HG02943 (cell line): ENCODE data around the gene MRPL16.
"Not testable (repeated sequence)": the region's sequence is repeated elsewhere in the genome, so short reads cannot be mapped to it uniquely, and the experiment has no call there.

ENCODE experiments used
- ATAC-seq: cut with Tn5 transposase; IDR thresholded peaks from one replicate; pipeline ENCODE4 v1.9.1; 2021; ENCODE audit warnings: mild to moderate bottlenecking, low read depth, moderate library complexity; ENCODE audit not compliant: unreplicated experiment

The MRPL16 gene

GRCh38 chr11:59810189-59810910 is at the start of gene MRPL16:
Gene MRPL16 (minus strand): TSS chr11:59810778. CDS start chr11:59810658, 120 bp downstream.
- peak; percentile 99 for ATAC-seq

GRCh38 chr11:59859673-59860072 is 49.1 kb upstream of the MRPL16 start:
- ATAC-seq, result no peak

DNA sequence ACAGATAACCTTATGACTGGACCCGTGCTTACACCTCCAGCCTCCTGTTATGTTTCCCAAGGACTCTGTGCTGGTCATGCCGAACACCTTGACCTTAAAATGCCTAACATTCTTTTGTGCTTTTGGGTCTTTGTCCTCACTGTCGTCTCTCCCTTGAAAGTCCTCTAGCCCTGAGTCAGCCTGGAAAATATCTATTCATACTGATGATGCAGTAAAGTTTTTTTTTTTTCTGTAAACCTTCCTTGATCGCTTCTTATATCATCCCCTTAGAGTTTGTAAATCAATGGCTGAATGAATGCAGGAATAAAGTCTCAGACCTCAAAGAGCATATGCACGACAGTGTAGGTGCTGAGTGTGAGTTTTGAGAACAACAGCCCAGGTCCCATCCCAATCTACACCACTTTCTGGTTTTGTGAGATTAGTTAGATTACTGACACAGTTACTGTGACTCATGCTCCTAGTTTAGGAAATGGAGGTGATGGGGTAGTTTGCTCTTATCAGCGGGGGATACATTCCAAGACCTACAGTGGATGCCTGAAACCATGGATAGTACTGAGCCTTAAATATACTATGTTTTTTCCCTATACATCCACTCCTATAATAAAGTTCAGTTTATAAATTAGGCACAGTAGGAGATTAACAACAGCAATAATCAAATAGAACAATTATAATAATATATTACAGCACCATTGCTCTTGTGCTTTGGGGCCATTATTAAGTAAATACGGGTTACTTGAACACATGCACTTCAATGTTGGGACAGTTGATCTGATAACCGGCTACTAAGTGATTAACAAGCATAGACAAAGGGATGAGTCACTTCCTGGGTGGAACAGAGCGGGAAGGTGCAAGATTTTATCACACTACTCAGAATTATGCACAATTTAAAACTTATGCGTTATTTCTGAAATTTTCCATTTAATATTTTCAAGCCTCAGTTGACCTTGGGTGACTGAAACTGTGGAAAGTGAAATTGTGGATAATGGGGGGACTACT is 47.2 kb upstream of the MRPL16 start:
- no peak for ATAC-seq

- no peak for ATAC-seq
Observed at GRCh38 chr11:59854871-59855270, 44.3 kb upstream of the MRPL16 start.

- not testable (repeated sequence) for ATAC-seq
Observed at GRCh38 chr11:59851416-59851815, 40.8 kb upstream of the MRPL16 start.

GRCh38 chr11:59849551-59849950 is 39.0 kb upstream of the MRPL16 start:
- not testable (repeated sequence) for ATAC-seq

GRCh38 chr11:59849129-59849528 is 38.6 kb upstream of the MRPL16 start:
- no peak for ATAC-seq

- ATAC-seq, result not testable (repeated sequence)
Observed at GRCh38 chr11:59848439-59848838, 37.9 kb upstream of the MRPL16 start.

DNA sequence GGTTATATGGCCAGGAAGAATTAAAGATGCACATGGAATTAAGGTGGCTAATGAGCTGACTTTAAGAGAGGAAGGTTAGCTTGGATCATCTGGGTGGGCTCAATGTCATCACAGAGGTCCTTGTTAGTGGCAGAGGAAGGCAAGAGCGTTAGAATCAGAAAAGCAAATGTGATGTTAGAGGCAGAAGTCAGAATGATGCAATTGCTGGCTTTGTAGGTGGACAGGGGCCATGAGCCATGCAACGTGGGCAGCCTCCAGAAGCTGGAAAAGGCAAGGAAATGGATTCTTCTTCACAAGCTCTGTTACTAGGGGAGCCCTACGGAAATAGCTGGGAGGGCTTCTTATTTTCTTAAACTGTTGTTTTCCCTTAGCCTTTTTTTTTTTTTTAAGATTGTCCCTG is 37.0 kb upstream of the MRPL16 start:
- ATAC-seq, result no peak

DNA sequence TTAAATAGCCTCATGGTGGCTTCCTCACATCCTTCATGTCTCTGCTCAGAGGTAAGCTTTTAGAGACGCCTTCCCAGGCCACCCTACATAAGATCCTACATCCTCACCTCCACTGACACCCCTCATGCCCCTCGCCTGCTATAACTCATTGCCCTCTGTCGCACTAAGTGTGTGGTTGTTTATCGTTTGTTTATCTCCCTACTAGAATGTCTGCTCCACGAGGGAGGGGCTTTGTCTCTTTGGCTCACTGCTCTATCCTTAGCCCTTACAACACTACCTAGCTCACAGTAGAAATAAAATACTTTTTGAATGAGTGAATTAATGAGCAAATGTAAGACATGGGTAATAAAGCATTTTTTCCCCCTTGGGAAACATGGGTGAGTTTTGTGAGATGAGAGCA is 36.0 kb upstream of the MRPL16 start:
- no peak for ATAC-seq

GRCh38 chr11:59845399-59845798 is 34.8 kb upstream of the MRPL16 start, which contains the start of gene CBLIF:
Gene CBLIF (minus strand): TSS chr11:59845499. CDS start chr11:59845453, 46 bp downstream.
- no peak for ATAC-seq

DNA sequence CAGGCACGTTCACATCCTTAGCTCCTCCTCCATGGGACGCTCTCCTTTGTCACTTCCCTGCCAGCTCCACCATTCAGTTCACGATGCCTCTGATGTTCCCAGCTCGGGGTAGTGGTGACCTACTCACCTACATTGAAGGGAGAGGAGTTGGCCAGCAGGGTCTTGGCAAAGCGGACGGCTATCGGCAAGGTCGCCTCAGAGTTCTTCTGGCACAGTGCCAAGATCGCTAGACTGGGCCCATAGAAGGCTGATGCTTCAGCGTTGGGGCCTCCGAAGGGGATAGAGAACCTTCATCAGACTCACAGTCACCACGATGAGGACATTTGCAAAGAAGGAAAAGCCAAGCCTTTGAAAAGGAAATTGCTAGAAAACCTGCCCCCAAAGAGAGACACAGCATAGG is 31.7 kb upstream of the MRPL16 start:
- ATAC-seq, result no peak

GRCh38 chr11:59841514-59841913 is 30.9 kb upstream of the MRPL16 start:
- ATAC-seq, result no peak

DNA sequence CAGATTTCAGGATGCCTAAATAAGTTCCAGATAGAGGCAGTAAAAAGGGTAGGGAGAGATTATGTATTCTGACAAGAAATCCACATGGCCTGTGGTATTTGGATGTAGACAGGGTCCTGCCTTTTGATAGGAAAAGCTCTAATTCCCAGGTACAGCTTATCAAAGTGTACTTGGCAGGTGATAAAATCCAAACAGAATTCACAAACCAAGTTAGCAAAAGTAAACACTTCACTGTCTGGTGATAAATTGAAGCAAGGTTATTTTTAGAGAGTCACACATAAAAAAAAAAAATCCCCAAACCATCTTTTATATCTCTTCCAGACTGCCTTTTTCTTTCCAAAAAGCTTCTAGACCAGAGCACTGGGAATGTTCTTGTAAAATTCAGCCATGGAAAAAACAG is 29.0 kb upstream of the MRPL16 start:
- ATAC-seq, result no peak

GRCh38 chr11:59833602-59834001 is 23.0 kb upstream of the MRPL16 start:
- no peak for ATAC-seq

DNA sequence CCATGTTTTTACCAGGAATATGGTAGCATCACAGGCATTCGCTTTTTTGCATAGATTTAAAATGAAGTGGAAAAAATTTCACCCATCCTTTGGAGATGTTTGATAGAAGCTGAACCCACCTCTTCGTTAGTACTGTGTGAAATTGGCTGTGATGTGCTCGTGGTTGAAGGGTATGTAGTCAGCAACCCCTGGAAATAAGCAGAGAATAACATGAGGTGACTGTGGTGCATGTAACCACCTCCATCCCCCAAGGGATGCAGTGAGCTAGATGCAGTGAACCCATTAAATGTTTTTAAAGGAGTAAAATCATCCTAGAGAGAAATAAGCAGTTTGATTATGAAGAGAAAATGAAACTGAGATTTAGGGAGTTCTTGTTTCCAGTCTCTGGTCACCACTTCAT is 18.8 kb upstream of the MRPL16 start:
- no peak for ATAC-seq

DNA sequence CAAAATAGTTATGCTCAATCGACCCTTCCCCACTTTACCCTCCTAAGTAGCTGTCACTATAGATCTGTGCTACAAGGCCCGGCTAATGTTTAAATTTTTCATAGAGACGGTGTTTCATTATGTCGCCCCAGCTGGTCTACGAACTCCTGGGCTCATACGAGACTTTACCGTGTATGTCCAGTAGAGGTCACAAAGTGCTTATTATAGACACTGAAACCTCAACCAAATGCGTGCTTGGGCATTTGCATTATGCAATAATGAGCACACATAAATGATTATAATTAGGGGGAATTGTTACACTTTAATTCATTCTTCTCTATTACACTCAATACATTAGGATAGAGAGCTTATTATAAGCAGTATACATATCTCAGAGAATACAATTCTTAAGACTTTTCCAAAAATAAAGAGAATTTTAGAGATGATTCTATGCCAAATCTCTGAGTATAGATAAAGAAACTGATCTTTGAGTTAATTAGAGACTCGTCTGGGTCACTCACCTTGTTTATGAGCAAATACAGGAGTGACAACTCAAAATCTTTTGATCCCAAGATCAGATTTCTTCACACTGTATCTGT is 12.5 kb upstream of the MRPL16 start:
- ATAC-seq, result peak; percentile 77

DNA sequence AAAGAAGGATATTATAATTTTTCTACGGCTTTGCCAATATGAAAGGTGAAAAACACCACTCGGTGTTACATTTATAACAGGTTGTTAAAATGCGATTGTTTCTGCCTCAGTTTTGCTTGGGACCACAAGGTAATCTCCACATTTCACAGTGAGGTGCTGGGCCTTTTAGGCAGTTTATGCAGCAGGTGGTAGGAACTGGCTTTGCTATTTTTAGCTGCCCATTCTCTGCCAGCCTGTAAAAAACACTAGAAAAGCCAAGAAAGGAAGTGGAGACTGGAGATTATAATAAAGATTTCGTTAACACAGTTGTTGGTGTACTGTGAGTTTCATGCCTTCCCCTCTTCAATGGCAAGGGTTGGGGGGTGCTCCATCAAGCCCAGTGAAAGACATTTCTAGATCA is 8.0 kb upstream of the MRPL16 start:
- ATAC-seq, result no peak

DNA sequence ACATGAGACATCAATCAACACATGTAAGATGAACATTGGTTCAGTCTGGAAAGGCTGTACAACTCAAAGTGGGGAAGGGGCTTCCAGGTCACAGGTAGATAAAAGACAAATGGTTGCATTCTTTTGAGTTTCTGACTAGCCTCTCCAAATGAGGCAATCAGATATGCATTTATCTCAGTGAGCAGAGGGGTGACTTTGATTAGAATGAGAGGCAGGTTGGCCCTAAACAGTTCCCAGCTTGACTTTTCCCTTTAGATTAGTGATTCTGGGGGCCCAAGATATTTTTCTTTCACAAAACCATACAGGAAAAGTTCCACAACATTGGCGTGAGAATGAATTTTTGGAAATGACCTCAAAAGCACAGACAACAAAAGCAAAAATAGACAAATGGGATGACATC is 5.9 kb upstream of the MRPL16 start:
- not testable (repeated sequence) for ATAC-seq

DNA sequence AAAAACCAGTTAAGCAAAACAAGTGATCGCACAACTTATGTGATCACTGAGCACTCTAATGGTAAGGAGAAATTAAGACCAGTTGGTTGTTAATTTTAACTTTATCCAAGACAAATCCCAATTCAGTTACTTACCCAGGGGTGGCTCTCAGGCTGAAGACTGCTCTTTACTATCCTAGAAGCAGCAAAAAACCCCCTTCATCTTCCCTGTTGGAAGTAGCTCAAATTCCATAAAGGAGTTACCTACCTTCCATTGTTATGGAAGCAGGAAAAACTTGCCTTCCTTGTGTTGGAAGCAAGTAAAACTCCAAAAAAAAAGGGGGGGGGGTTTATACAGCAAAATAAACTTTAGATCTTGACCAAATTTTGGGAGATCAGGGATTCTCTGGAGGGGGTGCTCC is 5.2 kb upstream of the MRPL16 start:
- no peak for ATAC-seq

DNA sequence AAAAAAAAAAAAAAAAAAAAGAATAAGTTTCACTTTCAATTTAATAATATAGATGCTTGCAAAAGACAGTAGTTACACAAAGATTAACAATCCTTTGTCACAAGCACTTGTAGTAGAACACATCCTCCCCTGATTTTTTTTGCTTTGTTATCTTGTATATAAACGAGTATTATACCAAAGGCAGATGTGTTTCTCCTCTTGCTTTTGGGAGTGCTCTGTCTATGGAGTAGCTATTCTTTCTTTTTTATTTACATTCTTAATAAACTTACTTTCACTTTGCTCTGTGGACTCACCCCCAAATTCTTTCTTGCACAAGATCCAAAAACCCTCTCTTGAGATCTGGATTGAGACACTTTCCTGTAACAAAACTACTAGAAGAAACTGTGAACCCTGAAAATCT is 3.4 kb upstream of the MRPL16 start:
- no peak for ATAC-seq
